SK-MEL-5 (cell line): ENCODE measurements around the gene SLC2A6. TPM values are rescaled to one million over a fixed set of nuclear protein-coding genes. Genes with fewer than 3 reads are reported as not detected.

ENCODE experiments used
- DNase-seq: peaks from one replicate; pipeline ENCODE4 v3.0.0-alpha.2; 2016; ENCODE audit warnings: low read depth, low spot score
- in situ Hi-C: cut with HindIII; loops from 2 replicates; pipeline ENCODE4 v1.10.0; 2016; ENCODE audit warnings: low sequenced_read_pairs, high pct_unique_total_duplicates, low pct_unique_long_range_greater_than_20kb
- total RNA-seq: library from RNA; depleted of rRNA; stranded (reverse); fragments of >200 nt; shearing (Covaris generic); gene quantifications from 2 replicates; pipeline ENCODE4 v1.2.3, GENCODE V29; 2014

The SLC2A6 gene
- total RNA-seq, 1 experiment from 2014 or later = 5.0 TPM

DNA sequence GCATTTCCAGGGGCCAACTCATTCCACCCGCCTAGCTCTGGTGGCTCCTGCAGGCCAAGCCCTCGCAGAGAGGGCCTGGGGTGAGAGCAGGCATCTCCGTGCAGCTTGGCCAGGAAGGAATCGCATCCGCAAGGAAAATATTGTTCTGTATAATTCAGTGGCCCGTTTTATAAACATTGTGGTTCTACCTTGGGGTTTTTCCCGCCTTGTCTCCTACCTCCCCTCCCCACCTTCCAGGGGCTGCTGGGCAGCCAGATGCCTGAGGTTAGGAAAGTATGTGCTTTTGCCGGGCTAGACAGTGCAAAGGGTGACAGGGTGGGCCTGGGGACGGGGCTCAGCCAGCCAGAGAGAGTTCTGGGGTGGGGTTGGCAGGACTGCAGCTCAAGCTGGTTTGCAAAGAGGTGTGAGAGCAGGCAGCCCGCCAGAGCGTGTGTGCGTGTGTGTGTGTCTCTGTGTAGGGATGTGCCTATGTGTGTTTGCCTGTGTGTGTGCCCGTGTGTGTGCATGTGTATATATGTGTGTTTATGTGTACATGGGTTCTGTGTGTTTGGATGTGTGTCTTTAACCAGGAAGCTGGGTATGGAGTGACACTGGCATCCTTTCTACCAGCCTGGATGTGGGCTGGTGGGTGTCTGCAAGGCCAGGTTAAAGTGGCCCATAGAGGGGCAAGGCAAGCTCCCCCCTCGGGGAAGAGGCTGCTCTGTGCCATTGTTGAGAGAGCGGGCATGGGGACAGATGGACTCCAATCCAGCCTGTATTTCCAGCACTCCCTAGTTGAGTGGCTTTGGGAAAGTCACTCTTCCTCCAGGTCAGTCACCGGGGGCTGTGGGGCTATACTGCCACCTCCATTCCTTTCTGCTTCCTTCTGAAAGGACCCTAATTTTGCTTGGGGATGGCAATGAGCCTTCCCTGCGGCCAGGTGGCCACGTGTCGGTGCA, 10.6 kb upstream of the SLC2A6 start:
- DNase-seq = no peak
- in situ Hi-C loops = loop anchor here (10.0 kb wide), 1 partner anchor 115 kb away; the partner anchor contains the start of genes STKLD1 and SURF4

DNA sequence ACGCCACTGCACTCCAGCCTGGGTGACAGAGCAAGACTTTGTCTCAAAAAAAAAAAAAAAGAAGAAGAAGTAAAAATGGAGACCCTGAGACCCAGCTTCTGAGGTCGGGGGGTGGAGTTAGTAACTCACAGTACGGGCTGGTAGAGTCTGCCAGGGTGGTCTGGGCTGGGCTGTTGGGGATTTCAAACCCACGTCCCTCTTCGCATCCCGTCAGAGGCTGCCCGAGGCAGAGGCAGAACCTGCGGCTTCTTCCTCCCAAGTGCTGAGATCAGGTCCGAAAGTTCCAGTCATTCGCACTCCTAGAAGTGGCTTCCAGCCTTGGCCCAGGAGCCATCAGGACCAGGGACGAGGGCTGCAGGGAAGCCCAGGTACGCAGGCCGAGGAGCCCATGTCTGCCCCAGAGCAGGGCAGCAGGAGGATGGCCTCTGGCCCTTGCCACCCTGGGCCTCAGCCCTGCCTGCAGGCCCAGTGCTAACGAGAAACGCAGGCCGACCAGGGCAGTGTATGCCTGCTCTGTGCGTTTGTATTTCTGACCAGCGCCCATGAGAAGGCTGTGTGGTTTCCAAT, 9.9 kb upstream of the SLC2A6 start:
- DNase-seq = no peak
- in situ Hi-C loops = loop anchor here (10.0 kb wide), 1 partner anchor 114 kb away; the partner anchor contains the start of genes STKLD1 and SURF4

DNA sequence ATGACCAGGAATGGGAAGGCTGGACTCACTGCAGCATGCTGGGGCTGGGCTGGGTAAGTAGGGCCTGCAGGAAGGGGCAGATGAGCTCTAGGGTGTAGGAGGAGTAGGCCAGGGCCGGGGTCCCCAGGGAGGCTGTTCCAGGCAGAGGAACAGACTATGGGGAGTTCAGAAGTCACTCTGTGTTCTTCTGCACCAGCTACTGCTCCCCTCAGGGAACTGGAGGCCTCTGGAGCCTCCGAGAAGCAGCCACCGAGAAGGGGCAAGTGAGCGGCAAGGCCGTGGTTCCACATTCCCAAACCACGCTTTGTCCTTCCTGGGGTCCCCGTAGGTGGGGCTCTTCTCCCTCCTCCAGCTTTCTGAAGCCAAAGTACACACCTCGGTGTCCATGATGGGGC, 8.4 kb upstream of the SLC2A6 start:
- in situ Hi-C loops = loop anchor here (10.0 kb wide), 1 partner anchor 113 kb away; the partner anchor contains the start of genes STKLD1 and SURF4
- no peak for DNase-seq

DNA sequence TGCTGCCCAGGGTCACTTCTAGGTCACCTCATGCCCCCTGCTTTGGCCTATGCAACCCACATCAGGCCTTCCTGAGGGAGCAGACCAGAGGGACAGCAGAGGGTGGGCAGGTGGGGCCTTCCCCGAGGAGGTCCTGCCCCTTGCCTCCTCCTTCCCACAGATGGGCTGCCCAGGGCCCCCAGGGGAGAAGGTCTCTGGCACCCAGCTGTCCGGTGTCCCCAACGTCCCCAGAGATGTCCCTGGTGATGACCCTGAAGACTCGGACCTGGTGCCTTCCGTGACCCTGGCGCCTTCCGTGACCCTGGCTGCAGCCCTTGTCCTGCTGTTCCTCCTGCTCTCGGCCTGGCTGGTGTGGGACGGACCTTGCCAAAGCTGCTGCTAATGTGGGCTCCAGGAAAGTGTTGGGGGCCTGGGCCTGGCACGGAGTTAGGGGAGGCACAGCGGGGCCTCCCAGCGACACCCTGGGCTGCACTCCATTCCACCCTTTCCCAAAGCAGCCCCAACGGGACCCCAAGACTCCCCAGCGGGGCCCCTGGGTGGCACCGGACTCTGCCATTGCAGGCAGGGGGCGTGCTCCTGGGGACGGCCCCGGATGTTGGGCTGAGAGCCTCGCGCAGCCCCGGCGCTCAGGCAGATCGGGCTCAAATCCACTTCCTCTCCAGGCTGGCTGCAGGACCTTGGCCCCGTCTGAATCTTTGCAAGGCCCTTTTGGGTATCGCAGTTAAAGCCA, 6.8 kb upstream of the SLC2A6 start:
- in situ Hi-C loops = loop anchor here (10.0 kb wide), 1 partner anchor 111 kb away; the partner anchor contains the start of genes STKLD1 and SURF4
- DNase-seq = peak; percentile 16

DNA sequence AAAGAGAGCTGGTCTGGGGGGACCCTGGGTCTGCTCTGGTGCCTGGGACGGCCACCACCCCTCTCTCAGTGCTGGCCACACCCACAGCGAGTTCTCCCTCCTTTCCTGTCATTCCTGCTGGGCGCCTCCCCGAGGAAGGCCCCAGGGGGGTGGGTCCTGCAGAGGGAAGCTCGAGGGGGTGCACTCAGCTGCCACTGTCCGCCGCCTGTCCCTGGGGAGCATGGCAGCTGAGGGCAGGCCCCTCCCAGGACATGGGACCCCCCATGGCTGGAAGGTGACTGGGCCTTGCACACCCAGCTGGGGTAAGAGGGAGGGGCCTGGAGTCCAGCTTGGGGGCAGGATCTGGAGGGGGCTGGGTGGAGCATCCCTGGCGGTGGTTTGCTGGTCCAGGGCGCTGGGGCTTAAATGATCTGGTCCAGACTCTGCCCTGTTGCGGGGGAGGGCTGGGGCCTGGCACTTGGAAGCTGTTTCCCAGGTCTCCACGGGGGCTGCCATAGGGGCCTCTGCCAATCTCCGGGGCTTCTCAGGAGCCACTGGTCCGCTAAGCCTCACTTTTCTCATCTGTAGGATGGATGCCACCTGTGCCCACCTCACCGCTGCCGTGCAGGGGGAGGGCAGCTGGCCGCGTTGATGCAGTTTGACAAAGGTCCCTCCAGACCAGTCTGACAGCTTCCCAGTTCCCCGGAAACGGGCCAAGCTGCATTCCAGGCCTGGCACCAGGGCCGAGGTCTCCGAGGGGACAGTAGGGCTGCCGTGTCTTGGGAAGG, 6.0 kb upstream of the SLC2A6 start:
- in situ Hi-C loops = loop anchor here (10.0 kb wide), 1 partner anchor 110 kb away; the partner anchor contains the start of genes STKLD1 and SURF4
- DNase-seq = no peak

DNA sequence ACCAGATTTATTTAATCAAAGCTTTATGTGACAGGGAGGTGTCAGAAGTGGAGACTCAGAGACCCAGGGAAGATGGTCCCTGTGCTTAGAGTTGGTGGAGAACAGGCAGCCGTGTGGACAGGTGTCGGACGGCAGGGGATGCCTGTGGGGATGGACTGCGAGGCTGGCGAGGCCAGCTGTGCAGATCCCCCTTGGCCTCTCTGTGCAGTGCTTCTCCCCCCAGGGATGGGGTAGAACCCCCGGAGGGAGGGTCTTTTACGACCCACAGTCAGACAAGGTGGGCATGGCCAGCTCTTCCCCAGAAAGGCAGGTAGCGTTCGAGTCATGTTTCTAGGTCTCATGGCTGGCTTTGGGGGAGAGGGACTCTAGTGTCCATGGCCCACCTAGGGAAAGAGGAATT, 4.7 kb upstream of the SLC2A6 start:
- in situ Hi-C loops = loop anchor here (10.0 kb wide), 1 partner anchor 109 kb away; the partner anchor contains the start of genes STKLD1 and SURF4
- DNase-seq = no peak

DNA sequence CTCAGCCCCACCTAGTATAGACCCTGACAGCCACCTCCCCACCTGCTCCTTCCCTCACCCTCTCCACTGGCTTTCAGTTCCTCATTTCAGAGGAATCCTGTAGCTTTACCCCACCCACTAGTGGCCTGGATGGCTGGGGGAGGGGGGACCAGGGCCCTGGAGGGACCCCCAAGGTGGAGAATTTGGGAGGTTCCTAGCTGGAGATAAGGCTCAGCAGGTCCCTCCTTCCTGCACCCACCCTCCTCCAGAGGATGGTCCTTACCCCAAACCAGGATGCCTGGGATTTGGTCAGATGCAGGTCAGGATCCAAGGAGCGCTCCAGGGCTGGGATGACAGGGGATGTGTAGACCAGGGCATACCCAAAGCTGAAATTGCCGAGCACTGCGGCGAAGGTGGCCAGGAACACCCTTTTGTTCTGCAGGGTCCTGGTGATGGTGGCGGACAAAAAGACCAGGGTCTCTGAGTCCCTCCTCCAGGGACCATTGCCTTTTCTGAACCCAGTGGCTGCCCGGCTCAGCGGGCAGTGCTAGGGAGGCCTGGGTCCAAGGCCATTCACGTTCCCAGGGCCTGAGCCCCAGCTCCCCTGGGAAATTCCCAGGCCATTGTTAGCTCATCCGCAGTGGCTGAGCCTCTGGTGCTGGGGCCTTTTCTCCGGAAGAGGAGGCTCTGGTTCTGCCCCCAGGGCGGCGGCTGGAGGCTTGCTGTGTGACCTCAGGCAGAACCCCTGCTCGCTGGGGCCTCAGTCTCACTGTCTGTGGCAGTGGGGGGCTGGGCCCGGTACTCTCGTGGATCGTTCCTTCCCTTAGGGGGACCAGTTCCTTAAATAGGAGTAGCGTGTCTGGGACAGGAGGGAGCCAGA, 678 bp downstream of the SLC2A6 start:
- no peak for DNase-seq
- in situ Hi-C loops = no loop called here

DNA sequence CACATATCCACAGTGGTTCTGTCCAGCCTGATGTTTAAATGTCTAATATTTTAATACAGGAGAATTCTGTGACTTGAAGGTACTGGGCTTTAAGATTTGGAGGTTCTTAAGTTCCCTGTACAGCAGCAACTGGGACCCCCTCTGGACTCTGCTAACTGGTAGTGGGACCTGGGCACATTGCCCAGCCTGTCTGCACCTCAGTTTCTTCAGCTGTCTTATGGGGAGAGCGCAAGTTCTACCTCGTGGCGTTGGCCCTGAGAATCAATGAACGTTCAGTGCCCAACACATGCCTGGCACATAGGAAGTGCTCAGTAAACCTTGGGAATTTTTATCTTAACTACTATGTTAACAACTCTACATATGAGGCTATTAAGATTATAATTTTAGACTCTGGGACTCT, 1.4 kb downstream of the SLC2A6 start:
- in situ Hi-C loops = no loop called here
- no peak for DNase-seq

DNA sequence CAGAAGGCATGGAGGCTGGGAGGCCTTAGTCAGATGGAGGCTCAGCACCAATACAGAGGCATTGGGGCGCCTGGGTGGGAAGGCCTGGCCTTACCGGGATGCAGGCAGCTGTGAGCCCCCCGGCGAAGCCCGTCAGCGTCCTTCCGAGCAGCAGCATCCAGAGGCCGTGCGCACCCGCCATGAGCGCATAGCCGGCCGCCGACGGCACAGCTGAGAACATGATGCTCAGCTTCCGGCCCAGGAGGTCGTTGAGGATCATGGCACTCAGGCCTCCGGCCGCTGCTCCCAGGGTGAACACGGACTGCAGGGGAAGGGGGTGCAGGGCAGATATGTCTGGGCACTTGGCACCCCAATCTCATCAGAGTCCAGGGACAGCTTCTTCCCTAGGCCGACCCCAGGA, 2.0 kb downstream of the SLC2A6 start:
- no peak for DNase-seq
- in situ Hi-C loops = no loop called here

DNA sequence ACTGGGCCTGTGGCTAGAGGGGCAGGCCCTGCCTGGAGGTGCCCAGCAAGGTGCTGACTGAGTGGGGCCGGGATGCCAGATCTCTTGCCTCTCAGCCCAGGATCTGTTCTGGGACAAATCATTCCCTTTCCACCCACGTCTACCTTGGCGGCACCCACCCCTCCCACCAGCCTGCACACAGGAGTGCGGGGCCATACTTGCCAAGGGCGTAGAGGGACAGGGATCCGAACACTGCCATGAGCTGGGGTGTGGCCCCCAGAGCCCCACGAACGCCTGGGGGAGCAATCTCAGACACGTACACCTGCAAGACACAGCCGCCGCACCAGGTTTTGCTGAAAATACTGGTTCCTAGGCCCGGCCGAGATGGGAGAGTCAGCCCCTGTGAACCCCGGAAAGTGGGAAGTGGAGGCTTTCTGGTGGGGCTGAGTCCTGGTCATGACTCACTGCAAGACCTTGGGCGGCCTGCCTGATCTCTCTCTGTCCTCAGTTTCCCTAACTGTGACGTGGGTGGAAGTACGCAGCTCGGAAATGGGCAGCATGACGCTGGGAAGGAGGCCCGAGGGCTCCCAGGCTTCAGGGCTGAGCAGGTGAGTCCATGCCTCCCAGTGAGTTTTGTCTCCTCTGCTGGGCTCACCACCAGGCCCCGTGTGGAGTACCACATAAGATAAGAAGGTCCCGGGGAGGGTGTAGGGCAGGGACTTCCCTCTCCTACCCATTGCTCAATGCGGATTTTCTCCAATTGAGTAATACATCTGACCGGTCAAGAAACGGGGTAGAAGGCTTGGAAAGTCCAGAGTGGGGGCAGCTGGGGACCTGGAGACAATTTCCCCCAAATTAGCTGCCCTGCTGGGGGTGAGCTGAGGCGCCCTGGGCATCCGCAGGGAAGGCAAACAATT, 2.6 kb downstream of the SLC2A6 start:
- in situ Hi-C loops = no loop called here
- no peak for DNase-seq

DNA sequence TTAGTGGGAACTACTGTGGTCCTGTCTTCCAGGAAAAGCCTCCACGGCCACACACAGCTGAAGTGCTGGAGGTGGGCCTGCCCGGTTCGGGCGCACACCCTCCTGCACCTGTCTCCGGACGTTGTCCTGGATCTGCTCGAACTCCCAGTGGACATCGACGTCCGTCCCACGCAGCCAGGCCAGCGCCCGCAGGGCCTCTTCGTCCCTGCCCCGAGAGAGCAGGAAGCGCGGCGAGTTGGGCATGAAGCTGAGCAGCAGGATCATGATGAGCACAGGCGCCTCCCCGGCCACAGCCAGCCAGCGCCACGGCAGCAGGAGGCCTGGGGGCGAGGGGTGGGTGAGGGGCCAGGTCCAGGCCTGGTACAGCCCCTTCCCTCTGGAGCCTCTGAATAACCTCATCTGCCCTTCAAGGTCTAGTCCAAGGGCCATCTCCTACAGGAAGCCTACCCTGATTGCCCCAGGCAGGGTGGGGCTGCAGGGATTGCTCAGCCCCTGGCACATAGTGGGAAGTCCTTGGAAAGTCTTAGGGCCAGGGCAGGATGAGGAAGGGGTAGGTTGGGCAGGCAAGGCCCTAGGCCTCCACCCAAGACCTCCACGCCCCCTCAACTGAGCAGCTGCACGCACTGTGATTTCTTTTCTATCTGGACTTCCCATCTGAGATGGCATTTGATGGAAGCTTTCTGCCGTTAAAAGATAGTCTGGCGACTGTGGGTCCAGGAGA, 3.4 kb downstream of the SLC2A6 start:
- in situ Hi-C loops = no loop called here

DNA sequence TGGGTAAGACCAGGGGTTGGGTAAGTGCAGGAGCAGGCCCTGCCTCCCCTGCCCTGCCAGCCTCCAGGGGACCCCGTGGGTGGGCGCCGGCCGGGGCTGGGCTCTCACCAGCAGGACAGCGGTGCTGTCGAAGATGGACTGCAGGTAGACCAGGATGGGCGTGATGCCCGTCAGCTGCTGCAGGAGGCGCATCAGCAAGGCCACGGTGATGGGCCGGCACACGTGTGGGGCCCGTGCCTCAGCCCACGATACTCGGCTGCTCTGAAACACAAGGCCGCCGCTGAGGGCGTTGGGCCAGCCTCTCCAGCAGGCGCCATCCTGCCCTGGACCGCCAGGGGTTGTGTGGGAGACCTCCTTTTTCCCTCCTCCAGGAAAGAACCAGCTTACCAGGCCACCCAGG, 4.0 kb downstream of the SLC2A6 start:
- in situ Hi-C loops = no loop called here
- no peak for DNase-seq

More for the DNA sequence above, 3.4 kb downstream of the SLC2A6 start:
- no peak for DNase-seq

DNA sequence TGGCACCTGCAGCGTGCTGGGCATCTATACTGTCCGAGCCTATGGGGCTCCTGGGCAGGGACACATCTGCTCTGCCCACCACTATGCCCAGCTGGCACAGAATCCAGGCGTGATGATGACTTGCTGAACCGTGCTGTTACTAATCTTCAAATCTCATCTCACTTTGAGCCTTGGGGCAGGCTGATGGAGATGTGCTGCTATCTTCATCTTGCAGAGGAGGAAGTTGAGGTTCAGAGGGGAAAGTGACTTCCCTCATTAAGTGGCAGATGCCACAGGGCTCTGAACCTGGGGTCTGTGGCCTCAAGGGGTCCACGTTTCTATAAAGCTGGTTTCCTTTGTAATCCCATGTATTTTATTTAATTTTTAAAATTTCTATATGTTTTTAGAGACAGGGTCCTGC, 4.7 kb downstream of the SLC2A6 start:
- in situ Hi-C loops = no loop called here
- DNase-seq = no peak

DNA sequence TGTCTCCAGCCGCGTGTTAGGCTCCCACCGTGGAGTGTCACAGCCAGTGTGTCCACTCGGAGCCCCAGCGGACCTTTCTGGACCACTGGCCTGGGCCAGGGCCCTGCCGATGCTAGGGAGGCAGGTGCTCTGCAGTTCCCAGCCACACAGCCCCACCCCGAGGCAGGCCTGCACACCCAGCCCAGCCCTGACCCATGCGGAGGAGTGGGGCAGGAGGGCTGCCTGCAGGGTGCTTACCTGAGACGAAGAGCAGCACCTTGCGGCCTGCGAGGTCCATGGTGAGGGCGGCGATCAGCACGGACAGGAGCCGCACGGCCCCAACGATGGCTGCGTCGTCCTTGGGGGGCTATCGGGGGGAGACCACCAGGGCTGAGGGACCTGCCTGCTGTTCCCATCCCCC, 5.2 kb downstream of the SLC2A6 start:
- no peak for DNase-seq
- in situ Hi-C loops = no loop called here

DNA sequence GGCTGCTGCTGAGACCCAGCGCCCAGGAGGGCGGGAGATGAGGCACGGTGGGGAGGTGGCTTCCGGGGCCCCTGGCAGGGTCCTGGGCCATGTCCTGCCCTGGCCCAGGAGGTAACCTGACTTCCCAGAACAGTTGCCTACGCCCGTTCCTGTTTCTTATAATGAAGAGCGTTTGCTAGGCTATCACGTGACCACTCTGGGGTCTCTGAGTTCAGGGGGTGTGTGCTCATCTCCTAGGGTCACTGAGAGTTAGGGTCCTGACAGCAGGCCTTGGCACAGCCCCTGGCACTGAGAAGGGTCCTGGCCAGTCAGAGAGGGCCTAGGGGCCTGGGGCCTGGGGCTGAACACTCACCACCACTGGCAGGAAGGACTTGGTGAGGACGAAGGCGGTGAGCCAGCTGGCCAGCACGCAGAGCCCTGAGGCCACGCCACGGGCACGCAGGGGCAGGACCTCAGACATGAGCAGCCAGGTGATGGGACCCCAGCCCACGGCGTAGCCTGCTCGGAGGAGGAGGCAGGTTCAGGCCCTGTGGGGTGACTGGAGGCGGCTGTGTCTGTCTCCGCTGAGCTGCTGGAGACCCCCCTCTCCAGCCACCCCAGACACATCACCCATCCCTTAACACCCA, 6.0 kb downstream of the SLC2A6 start:
- in situ Hi-C loops = no loop called here
- DNase-seq = no peak
